ENCODE measurements around the gene CFAP119. TPM values are rescaled to one million over a fixed set of nuclear protein-coding genes. Genes with fewer than 3 reads are reported as not detected.

Gene CFAP119
- polyA plus RNA-seq, 1 donor = 4.2 TPM

DNA sequence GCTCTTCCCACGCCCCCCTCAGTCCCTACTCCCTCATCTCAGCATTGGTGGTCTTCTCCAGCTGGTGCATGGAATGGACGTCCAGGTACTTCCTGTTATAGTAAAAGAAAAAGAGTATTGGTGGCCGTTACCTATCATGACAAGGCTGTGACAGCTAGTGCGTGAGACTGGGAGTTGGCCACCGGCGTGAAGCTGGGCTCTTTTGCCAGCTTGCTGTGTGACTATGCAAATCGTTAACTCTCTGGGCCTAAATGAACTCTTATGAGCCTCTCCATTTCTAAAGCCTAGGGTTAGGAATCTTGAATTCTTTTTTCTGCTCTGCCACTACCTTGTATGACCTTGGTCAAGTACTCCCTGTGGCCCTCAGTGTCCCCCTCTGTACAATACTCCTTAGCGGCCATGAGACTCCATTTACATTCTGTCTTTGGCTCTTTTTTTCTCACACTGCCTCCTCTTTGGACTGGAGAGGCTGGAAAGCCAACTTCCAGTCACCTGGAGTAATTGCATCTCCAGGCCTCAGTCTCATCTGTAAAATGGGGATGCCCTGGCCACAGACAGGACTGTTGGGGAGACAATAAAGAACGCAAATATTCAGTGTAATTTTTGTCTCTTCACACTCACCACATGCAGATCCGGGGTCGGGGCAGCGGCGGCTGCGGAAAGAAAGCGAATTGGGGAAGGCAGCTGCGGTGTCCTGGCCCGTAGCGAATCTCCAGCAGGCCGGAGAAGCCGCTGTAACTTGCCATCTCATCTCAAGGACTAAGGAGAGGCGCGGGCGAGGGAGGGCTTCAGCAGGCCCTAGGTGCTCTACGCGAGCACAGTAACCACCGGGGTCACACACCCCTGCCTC lies 1.1 kb downstream of the CFAP119 start:
- Histone ChIP-seq H3K4me3 (ENCODE audit: low read length) (peak overlapping the region; percentile 98), H3K27ac (ENCODE audit: low read length) (no peak overlapping the region), H3K9me3 (ENCODE audit: control insufficient read depth, low read depth, low read length) (no peaks in the 10 kb centered on the region), H3K4me1 (ENCODE audit: control insufficient read depth, insufficient read depth, low read length) (peaks cover 13% of the 10 kb centered on the region), H3K27me3 (ENCODE audit: control insufficient read depth, insufficient read depth, low read length) (no peaks in the 10 kb centered on the region), H3K36me3 (ENCODE audit: control insufficient read depth, insufficient read depth, low read length) (peaks cover 52% of the 10 kb centered on the region)
- DNase-seq = no peak
- WGBS (ENCODE audit: insufficient coverage, low lambda C conversion rate) = 86% methylated on average over 2 of the region's 26 CpGs

DNA sequence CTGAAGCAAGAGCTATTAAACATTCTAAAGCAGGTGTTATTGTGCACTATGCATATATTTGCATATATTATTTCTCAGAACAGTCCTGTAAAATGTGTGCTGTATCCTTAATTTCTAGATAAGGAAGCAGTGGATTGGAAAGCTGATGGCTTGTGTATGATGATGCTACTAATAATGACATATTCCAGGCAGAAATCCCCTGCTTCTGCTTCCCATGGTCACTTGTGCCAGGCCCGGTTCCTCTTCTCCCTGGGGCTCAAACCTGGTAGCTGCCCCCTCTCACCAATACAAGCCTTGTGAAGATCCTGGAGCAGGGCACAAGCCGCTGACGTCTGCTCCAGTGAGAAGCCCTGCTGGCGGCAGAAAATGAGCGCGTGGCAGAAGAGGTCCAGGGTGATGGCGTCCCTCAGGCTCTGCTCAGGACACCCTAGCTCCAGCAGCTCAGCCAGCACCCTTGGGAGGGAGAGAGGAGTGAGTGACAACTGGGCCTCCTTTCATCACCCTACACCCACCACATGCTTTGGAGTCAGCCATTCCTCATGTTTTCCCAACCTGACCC lies 1.8 kb downstream of the CFAP119 start:
- no peak for DNase-seq
- H3K27ac ChIP-seq (ENCODE audit: low read length) = no peak overlapping the region
- WGBS (ENCODE audit: insufficient coverage, low lambda C conversion rate) = no CpG with 5 or more reads among the region's 7 CpGs

DNA sequence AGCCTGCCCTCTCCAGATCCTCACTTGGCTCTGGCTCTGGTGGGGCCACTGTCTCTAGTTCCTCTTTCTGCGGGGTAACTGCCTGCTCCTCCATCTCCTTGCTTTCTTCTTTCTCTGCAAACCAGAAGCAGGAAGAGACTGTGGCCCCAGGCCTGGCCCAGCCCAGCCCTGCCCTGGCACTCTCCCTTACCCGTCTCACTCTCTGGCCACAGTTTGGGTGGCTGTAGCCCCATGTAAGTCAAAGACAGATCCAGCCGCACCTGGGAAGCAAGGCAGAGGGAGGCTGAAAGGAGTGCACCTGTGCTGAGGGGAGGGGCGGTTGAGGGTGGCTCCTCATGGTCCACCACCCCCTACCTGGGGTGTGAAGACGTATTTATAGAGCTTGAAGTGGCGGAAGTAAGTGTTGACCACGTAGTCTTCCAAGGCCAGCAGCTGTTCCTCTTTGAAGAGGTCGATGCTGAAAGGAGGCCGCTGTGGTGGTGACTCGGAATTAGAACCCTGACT lies 2.8 kb downstream of the CFAP119 start:
- Histone ChIP-seq H3K4me3 (ENCODE audit: low read length) (no peak overlapping the region), H3K36me3 (ENCODE audit: control insufficient read depth, insufficient read depth, low read length) (peaks cover 48% of the 10 kb centered on the region), H3K27me3 (ENCODE audit: control insufficient read depth, insufficient read depth, low read length) (no peaks in the 10 kb centered on the region), H3K4me1 (ENCODE audit: control insufficient read depth, insufficient read depth, low read length) (peaks cover 13% of the 10 kb centered on the region), H3K27ac (ENCODE audit: low read length) (no peak overlapping the region), H3K9me3 (ENCODE audit: control insufficient read depth, low read depth, low read length) (no peaks in the 10 kb centered on the region)
- DNase-seq = no peak
- WGBS (ENCODE audit: insufficient coverage, low lambda C conversion rate) = no CpG with 5 or more reads among the region's 10 CpGs

More for the DNA sequence above, 1.8 kb downstream of the CFAP119 start:
- Histone ChIP-seq H3K4me3 (ENCODE audit: low read length) (no peak overlapping the region), H3K4me1 (ENCODE audit: control insufficient read depth, insufficient read depth, low read length) (peaks cover 13% of the 10 kb centered on the region), H3K36me3 (ENCODE audit: control insufficient read depth, insufficient read depth, low read length) (peaks cover 49% of the 10 kb centered on the region), H3K9me3 (ENCODE audit: control insufficient read depth, low read depth, low read length) (no peaks in the 10 kb centered on the region), H3K27me3 (ENCODE audit: control insufficient read depth, insufficient read depth, low read length) (no peaks in the 10 kb centered on the region)

DNA sequence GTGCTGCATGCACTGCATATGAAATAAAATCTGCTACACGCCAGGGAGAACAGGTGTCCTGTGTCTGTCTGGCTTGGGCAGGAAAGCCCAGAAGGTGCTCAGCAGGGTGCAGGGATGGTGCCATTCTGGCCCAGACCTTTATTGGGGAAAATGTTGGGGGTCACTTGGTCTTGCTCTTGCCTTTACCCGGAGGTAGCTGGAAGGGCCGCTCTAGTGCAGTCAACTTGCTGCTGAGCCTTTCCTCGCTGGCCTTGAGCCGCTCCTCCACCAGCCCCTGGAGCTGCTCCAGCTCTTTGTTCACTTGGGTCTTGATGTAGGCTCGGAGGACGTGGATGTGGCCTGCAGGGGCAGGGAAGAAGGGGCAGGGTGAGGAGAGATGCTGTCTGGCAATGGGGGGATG lies 4.5 kb downstream of the CFAP119 start:
- WGBS (ENCODE audit: insufficient coverage, low lambda C conversion rate) = no CpG with 5 or more reads among the region's 7 CpGs
- Histone ChIP-seq H3K9me3 (ENCODE audit: control insufficient read depth, low read depth, low read length) (no peaks in the 10 kb centered on the region), H3K27me3 (ENCODE audit: control insufficient read depth, insufficient read depth, low read length) (no peaks in the 10 kb centered on the region), H3K36me3 (ENCODE audit: control insufficient read depth, insufficient read depth, low read length) (peaks cover 52% of the 10 kb centered on the region), H3K27ac (ENCODE audit: low read length) (no peak overlapping the region), H3K4me3 (ENCODE audit: low read length) (no peak overlapping the region), H3K4me1 (ENCODE audit: control insufficient read depth, insufficient read depth, low read length) (peaks cover 4% of the 10 kb centered on the region)
- no peak for DNase-seq

DNA sequence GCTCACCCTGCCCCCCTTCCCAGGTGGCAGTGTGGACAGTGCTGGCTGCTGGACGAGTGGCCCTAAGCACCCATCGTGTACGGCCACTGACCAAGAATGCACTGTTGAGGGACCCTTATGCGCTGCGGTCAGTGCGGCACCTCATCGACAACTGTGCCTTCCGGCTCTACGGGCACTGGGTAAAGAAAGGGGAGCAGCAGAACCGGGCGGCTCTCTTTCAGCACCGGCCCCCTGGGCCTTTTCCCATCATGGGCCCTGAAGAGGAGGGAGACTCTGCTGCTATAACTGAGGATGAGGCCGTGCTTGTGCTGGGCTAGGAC lies 5.1 kb downstream of the CFAP119 start:
- Histone ChIP-seq H3K27me3 (ENCODE audit: control insufficient read depth, insufficient read depth, low read length) (no peaks in the 10 kb centered on the region), H3K4me3 (ENCODE audit: low read length) (no peak overlapping the region), H3K4me1 (ENCODE audit: control insufficient read depth, insufficient read depth, low read length) (peaks cover 4% of the 10 kb centered on the region), H3K9me3 (ENCODE audit: control insufficient read depth, low read depth, low read length) (no peaks in the 10 kb centered on the region), H3K36me3 (ENCODE audit: control insufficient read depth, insufficient read depth, low read length) (peaks cover 54% of the 10 kb centered on the region), H3K27ac (ENCODE audit: low read length) (no peak overlapping the region)
- DNase-seq = no peak
- WGBS (ENCODE audit: insufficient coverage, low lambda C conversion rate) = no CpG with 5 or more reads among the region's 13 CpGs

DNA sequence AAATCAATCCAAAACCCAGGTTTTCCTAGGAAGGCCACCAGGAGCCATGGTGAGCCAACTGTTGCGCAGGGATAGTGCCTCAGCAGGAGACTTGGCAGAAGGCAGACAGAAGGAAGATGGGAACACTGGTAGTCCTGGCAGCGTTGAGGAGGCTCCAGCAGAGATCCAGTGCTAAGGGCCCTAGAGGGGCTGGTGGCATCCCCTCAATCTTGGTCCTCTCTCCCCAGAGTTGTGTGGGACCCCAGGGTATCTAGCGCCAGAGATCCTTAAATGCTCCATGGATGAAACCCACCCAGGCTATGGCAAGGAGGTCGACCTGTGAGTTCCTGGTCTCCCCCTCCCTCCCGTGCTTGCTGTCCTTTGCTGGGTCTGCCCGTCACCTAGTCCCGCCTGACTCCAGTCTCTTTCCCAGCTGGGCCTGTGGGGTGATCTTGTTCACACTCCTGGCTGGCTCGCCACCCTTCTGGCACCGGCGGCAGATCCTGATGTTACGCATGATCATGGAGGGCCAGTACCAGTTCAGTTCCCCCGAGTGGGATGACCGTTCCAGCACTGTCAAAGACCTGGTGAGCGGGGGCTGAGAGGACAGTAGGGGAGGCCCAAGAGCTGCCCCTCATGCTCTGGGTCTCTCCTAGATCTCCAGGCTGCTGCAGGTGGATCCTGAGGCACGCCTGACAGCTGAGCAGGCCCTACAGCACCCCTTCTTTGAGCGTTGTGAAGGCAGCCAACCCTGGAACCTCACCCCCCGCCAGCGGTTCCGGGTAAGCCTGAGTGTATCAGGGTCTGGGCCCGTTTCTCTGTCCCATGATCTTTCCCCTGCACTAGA lies 5.7 kb downstream of the CFAP119 start:
- peaks cover 4% of the 10 kb centered on the region for H3K4me1 ChIP-seq (ENCODE audit: control insufficient read depth, insufficient read depth, low read length)
- no CpG with 5 or more reads among the region's 20 CpGs for WGBS (ENCODE audit: insufficient coverage, low lambda C conversion rate)
- H3K27me3 ChIP-seq (ENCODE audit: control insufficient read depth, insufficient read depth, low read length) = no peaks in the 10 kb centered on the region
- no peak for DNase-seq
- no peaks in the 10 kb centered on the region for H3K9me3 ChIP-seq (ENCODE audit: control insufficient read depth, low read depth, low read length)
- H3K36me3 ChIP-seq (ENCODE audit: control insufficient read depth, insufficient read depth, low read length) = peaks cover 59% of the 10 kb centered on the region
- H3K27ac ChIP-seq (ENCODE audit: low read length) = no peak overlapping the region
- H3K4me3 ChIP-seq (ENCODE audit: low read length) = no peak overlapping the region

DNA sequence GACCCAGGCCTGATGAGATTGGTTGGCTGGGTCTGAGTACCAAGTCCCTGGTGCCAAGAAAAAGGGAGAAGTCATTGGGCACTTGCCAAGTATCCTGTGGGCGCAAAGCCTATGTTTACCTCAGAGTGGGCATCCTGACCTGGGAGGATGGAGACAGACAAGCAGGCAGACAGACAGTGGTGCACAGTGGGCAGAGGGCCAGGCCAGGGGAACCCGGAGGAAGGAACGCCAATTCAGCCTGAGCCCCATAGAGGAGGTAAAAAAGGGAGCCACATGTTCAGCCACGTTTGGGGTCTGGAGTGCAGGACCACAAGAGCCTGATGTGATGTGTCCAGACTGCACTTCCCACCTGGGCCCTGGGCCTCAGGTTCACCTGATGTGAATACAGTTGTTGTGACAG lies 8.3 kb downstream of the CFAP119 start:
- no CpG with 5 or more reads among the region's 4 CpGs for WGBS (ENCODE audit: insufficient coverage, low lambda C conversion rate)
- H3K4me3 ChIP-seq (ENCODE audit: low read length) = no peak overlapping the region
- peaks cover 59% of the 10 kb centered on the region for H3K36me3 ChIP-seq (ENCODE audit: control insufficient read depth, insufficient read depth, low read length)
- H3K9me3 ChIP-seq (ENCODE audit: control insufficient read depth, low read depth, low read length) = no peaks in the 10 kb centered on the region
- no peak for DNase-seq
- no peak overlapping the region for H3K27ac ChIP-seq (ENCODE audit: low read length)
- no peaks in the 10 kb centered on the region for H3K4me1 ChIP-seq (ENCODE audit: control insufficient read depth, insufficient read depth, low read length)
- H3K27me3 ChIP-seq (ENCODE audit: control insufficient read depth, insufficient read depth, low read length) = no peaks in the 10 kb centered on the region

DNA sequence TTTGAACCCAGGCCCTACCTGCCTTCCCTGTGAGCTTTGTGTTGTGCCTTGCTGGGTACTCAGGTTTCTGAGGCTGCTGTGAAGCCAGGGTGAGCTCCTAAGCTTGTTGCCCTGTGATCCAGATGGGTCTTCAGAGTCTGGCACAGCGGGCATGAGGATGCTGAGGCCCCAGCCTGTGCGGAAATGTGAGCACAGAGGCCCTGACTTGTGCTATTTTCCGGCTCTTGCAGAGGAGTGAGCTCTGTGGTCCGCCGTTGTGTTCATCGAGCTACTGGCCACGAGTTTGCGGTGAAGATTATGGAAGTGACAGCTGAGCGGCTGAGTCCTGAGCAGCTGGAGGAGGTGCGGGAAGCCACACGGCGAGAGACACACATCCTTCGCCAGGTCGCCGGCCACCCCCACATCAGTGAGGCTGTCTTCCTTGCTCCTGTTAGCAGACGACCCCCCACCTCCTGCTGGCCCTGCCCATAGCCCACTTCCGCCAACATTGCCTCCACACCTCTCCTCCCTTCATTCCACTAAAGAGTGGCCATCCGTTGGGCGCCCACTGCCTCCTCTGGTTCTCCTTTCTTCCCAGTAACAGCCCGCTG lies 10.9 kb downstream of the CFAP119 start:
- peaks cover 5% of the 10 kb centered on the region for H3K4me1 ChIP-seq (ENCODE audit: control insufficient read depth, insufficient read depth, low read length)
- no peaks in the 10 kb centered on the region for H3K9me3 ChIP-seq (ENCODE audit: control insufficient read depth, low read depth, low read length)
- WGBS (ENCODE audit: insufficient coverage, low lambda C conversion rate) = no CpG with 5 or more reads among the region's 20 CpGs
- H3K27me3 ChIP-seq (ENCODE audit: control insufficient read depth, insufficient read depth, low read length) = no peaks in the 10 kb centered on the region
- peaks cover 40% of the 10 kb centered on the region for H3K36me3 ChIP-seq (ENCODE audit: control insufficient read depth, insufficient read depth, low read length)
- H3K27ac ChIP-seq (ENCODE audit: low read length) = no peak overlapping the region
- no peak for DNase-seq
- H3K4me3 ChIP-seq (ENCODE audit: low read length) = no peak overlapping the region

DNA sequence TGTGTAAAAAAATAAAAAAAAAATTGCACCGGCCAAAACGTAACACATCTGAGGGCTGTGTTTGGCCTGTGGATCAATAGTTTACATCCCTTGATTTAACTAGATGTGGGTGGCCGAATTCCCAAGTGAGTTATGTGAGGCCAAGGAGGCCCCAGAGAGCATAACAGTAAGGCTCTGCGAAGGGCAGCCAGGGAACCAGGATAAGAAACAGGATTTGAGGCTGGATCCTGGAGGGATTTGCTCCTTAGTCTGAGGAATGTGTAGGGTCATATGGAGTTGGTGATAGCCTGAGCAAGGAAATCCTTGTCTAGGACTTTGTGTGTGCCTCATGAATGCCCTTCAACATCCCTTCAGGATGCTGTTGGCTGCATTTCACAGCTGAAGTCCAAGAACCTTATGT lies 11.7 kb downstream of the CFAP119 start:
- 100% methylated on average over 1 of the region's 4 CpGs for WGBS (ENCODE audit: insufficient coverage, low lambda C conversion rate)
- Histone ChIP-seq H3K4me3 (ENCODE audit: low read length) (no peak overlapping the region), H3K27ac (ENCODE audit: low read length) (no peak overlapping the region), H3K27me3 (ENCODE audit: control insufficient read depth, insufficient read depth, low read length) (no peaks in the 10 kb centered on the region), H3K4me1 (ENCODE audit: control insufficient read depth, insufficient read depth, low read length) (peaks cover 5% of the 10 kb centered on the region), H3K36me3 (ENCODE audit: control insufficient read depth, insufficient read depth, low read length) (peaks cover 38% of the 10 kb centered on the region), H3K9me3 (ENCODE audit: control insufficient read depth, low read depth, low read length) (no peaks in the 10 kb centered on the region)
- DNase-seq = no peak

Data from large intestine (tissue), 3 donors.